SK-N-SH treated with all-trans-retinoic acid at 6 μM for 48 hours (cell line): ENCODE measurements around the gene ARTN.

Experiments
- ATAC-seq: fragments of 200-7000 bp; cut with Tn5 transposase; 3 replicates; pipeline ENCODE4 v1.9.1; 2020; ENCODE audit warnings: mild to moderate bottlenecking, moderate library complexity
- ARNTL ChIP-seq: fragments of 450-650 bp; formaldehyde crosslinking; IDR thresholded peaks from 2 replicates; pipeline ENCODE4 v1.5.0; 2020; ENCODE audit warnings: low read depth, mild to moderate bottlenecking, moderate library complexity, borderline replicate concordance
- BACH2 ChIP-seq: fragments of 250-450 bp; sonication (Bioruptor Pico); IDR thresholded peaks from 2 replicates; pipeline ENCODE4 v1.9.0; 2021; ENCODE audit warnings: mild to moderate bottlenecking, borderline replicate concordance
- CSDC2 ChIP-seq: fragments of 250-450 bp; sonication (Bioruptor Pico); IDR thresholded peaks from 2 replicates; pipeline ENCODE4 v1.5.0; 2020; ENCODE audit warnings: mild to moderate bottlenecking, moderate library complexity
- ESRRG ChIP-seq: fragments of 250-450 bp; sonication (Bioruptor Pico); IDR thresholded peaks from 2 replicates; pipeline ENCODE4 v1.6.1; 2021; ENCODE audit warnings: mild to moderate bottlenecking
- ISL1 ChIP-seq: fragments of 250-450 bp; sonication (Bioruptor Pico); IDR thresholded peaks from 2 replicates; pipeline ENCODE4 v2.1.2; 2022; ENCODE audit warnings: mild to moderate bottlenecking, moderate library complexity
- OSR1 ChIP-seq: fragments of 250-450 bp; sonication (Bioruptor Pico); IDR thresholded peaks from 2 replicates; pipeline ENCODE4 v1.8.0; 2022; ENCODE audit warnings: moderate library complexity, mild to moderate bottlenecking, inconsistent platforms
- PPARA ChIP-seq: fragments of 250-450 bp; sonication (Bioruptor Pico); IDR thresholded peaks from 2 replicates; pipeline ENCODE4 v1.5.0; 2020; ENCODE audit warnings: mild to moderate bottlenecking, borderline replicate concordance
- RARB ChIP-seq: fragments of 250-450 bp; sonication (Bioruptor Pico); IDR thresholded peaks from 2 replicates; pipeline ENCODE4 v1.8.0; 2021; ENCODE audit warnings: mild to moderate bottlenecking, moderate library complexity
- SNAI2 ChIP-seq: fragments of 250-450 bp; sonication (Bioruptor Pico); IDR thresholded peaks from 2 replicates; pipeline ENCODE4 v1.5.0; 2020; ENCODE audit warnings: mild to moderate bottlenecking, moderate library complexity
- TCF4 ChIP-seq: fragments of 250-450 bp; sonication (Bioruptor Pico); IDR thresholded peaks from 2 replicates; pipeline ENCODE4 v1.8.0; 2021; ENCODE audit warnings: mild to moderate bottlenecking, moderate library complexity, borderline replicate concordance
- TOX ChIP-seq: fragments of 250-450 bp; sonication (Bioruptor Pico); IDR thresholded peaks from 2 replicates; pipeline ENCODE4 v1.8.0; 2021; ENCODE audit warnings: mild to moderate bottlenecking, moderate library complexity, borderline replicate concordance
- ZC3H10 ChIP-seq: fragments of 250-450 bp; sonication (Bioruptor Pico); IDR thresholded peaks from 2 replicates; pipeline ENCODE4 v1.5.1; 2021; ENCODE audit warnings: mild to moderate bottlenecking, moderate library complexity
- ZFP3 ChIP-seq: fragments of 250-450 bp; sonication (Bioruptor Pico); IDR thresholded peaks from 2 replicates; pipeline ENCODE4 v1.5.0; 2020; ENCODE audit warnings: mild to moderate bottlenecking, moderate library complexity
- ZNF565 ChIP-seq: fragments of 450-650 bp; formaldehyde crosslinking; conservative IDR thresholded peaks from 2 replicates; pipeline ENCODE4 v1.5.0; 2020; ENCODE audit warnings: low read depth, mild to moderate bottlenecking, moderate library complexity
- ZNF8 ChIP-seq: fragments of 450-650 bp; formaldehyde crosslinking; IDR thresholded peaks from 2 replicates; pipeline ENCODE4 v1.5.0; 2020; ENCODE audit warnings: mild to moderate bottlenecking, moderate library complexity
- TF ChIP-seq, protein P1 (sequence below): fragments of 250-450 bp; sonication (Bioruptor Pico); IDR thresholded peaks from 2 replicates; pipeline ENCODE4 v1.5.1; 2021; ENCODE audit warnings: mild to moderate bottlenecking, moderate library complexity
- TF ChIP-seq, protein P2 (sequence below): fragments of 250-450 bp; sonication (Bioruptor Pico); IDR thresholded peaks from 2 replicates; pipeline ENCODE4 v1.5.1; 2020; ENCODE audit warnings: low read depth, mild to moderate bottlenecking, moderate library complexity
- TF ChIP-seq, protein P3 (sequence below): fragments of 250-450 bp; sonication (Bioruptor Pico); IDR thresholded peaks from 2 replicates; pipeline ENCODE4 v1.8.0; 2021; ENCODE audit warnings: low read depth, mild to moderate bottlenecking, moderate library complexity, borderline replicate concordance
- TF ChIP-seq, protein P4 (sequence below): fragments of 250-450 bp; sonication (Bioruptor Pico); IDR thresholded peaks from 2 replicates; pipeline ENCODE4 v1.8.0; 2020; ENCODE audit warnings: mild to moderate bottlenecking, moderate library complexity, borderline replicate concordance
- TF ChIP-seq, protein P5 (sequence below): fragments of 250-450 bp; sonication (Bioruptor Pico); IDR thresholded peaks from 2 replicates; pipeline ENCODE4 v1.5.0; 2020; ENCODE audit warnings: mild to moderate bottlenecking, moderate library complexity

The ARTN gene

DNA sequence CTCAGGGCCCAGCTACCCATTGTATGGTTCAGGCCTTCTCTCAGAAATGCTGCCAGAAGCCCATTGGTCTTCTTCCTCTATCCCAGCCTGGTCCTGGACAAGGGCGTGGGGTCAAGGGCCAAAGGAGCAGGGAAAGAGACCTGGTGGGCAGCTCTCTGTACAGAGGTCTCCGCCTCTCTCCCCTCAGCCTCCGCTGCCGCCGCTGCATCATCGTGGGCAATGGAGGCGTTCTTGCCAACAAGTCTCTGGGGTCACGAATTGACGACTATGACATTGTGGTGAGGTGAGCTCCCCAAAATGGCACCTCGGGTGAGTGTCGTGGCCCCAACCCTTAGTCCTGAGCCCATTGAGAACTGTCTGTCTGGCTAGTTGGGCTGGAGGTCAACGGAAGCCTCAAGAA lies 34.6 kb upstream of the ARTN start (continued):
- TF ChIP-seq, protein P1, sequence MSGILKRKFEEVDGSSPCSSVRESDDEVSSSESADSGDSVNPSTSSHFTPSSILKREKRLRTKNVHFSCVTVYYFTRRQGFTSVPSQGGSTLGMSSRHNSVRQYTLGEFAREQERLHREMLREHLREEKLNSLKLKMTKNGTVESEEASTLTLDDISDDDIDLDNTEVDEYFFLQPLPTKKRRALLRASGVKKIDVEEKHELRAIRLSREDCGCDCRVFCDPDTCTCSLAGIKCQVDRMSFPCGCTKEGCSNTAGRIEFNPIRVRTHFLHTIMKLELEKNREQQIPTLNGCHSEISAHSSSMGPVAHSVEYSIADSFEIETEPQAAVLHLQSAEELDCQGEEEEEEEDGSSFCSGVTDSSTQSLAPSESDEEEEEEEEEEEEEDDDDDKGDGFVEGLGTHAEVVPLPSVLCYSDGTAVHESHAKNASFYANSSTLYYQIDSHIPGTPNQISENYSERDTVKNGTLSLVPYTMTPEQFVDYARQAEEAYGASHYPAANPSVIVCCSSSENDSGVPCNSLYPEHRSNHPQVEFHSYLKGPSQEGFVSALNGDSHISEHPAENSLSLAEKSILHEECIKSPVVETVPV (CRISPR knock-in tag) = no peak
- TF ChIP-seq ZNF565 (CRISPR knock-in tag) = no peak

DNA sequence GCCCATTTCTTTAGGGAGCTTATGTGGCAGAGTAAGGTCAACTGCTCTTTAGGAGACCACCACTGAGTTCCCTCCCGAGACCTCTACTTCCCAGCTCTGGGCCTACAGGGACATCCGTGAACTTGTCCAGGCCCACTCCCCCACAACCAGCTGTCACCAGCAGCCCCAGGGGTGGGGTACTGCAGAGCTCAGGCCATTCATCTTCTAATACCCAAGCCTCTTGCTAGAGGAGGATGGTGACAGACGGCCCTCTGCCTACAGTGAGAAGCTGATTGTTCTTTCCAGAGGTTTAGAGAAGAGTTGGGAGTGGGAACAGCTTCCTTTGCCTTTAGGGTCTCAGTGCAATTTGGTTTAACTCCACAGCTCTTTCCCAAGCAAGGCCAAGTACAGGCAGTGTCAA lies 33.2 kb upstream of the ARTN start:
- no peak for TF ChIP-seq PPARA (CRISPR knock-in tag)
- TF ChIP-seq ZC3H10 = no peak
- TF ChIP-seq, protein P2, sequence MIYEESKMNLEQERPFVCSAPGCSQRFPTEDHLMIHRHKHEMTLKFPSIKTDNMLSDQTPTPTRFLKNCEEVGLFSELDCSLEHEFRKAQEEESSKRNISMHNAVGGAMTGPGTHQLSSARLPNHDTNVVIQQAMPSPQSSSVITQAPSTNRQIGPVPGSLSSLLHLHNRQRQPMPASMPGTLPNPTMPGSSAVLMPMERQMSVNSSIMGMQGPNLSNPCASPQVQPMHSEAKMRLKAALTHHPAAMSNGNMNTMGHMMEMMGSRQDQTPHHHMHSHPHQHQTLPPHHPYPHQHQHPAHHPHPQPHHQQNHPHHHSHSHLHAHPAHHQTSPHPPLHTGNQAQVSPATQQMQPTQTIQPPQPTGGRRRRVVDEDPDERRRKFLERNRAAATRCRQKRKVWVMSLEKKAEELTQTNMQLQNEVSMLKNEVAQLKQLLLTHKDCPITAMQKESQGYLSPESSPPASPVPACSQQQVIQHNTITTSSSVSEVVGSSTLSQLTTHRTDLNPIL = no peak
- no peak for TF ChIP-seq RARB (CRISPR knock-in tag)
- TF ChIP-seq, protein P1 (CRISPR knock-in tag) = no peak
- no peak for TF ChIP-seq TOX (CRISPR knock-in tag)
- TF ChIP-seq ARNTL (CRISPR knock-in tag) = no peak
- TF ChIP-seq, protein P3, sequence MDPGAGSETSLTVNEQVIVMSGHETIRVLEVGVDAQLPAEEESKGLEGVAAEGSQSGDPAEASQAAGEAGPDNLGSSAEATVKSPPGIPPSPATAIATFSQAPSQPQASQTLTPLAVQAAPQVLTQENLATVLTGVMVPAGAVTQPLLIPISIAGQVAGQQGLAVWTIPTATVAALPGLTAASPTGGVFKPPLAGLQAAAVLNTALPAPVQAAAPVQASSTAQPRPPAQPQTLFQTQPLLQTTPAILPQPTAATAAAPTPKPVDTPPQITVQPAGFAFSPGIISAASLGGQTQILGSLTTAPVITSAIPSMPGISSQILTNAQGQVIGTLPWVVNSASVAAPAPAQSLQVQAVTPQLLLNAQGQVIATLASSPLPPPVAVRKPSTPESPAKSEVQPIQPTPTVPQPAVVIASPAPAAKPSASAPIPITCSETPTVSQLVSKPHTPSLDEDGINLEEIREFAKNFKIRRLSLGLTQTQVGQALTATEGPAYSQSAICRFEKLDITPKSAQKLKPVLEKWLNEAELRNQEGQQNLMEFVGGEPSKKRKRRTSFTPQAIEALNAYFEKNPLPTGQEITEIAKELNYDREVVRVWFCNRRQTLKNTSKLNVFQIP (CRISPR knock-in tag) = no peak
- TF ChIP-seq CSDC2 (CRISPR knock-in tag) = no peak
- TF ChIP-seq, protein P4, sequence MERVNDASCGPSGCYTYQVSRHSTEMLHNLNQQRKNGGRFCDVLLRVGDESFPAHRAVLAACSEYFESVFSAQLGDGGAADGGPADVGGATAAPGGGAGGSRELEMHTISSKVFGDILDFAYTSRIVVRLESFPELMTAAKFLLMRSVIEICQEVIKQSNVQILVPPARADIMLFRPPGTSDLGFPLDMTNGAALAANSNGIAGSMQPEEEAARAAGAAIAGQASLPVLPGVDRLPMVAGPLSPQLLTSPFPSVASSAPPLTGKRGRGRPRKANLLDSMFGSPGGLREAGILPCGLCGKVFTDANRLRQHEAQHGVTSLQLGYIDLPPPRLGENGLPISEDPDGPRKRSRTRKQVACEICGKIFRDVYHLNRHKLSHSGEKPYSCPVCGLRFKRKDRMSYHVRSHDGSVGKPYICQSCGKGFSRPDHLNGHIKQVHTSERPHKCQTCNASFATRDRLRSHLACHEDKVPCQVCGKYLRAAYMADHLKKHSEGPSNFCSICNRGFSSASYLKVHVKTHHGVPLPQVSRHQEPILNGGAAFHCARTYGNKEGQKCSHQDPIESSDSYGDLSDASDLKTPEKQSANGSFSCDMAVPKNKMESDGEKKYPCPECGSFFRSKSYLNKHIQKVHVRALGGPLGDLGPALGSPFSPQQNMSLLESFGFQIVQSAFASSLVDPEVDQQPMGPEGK = no peak
- TF ChIP-seq OSR1 (CRISPR knock-in tag) = no peak
- no peak for TF ChIP-seq ISL1
- TF ChIP-seq ZNF8 (CRISPR knock-in tag) = no peak
- TF ChIP-seq ZNF565 (CRISPR knock-in tag) = no peak
- TF ChIP-seq SNAI2 (CRISPR knock-in tag) = no peak
- no peak for TF ChIP-seq ESRRG (CRISPR knock-in tag)
- TF ChIP-seq, protein P5, sequence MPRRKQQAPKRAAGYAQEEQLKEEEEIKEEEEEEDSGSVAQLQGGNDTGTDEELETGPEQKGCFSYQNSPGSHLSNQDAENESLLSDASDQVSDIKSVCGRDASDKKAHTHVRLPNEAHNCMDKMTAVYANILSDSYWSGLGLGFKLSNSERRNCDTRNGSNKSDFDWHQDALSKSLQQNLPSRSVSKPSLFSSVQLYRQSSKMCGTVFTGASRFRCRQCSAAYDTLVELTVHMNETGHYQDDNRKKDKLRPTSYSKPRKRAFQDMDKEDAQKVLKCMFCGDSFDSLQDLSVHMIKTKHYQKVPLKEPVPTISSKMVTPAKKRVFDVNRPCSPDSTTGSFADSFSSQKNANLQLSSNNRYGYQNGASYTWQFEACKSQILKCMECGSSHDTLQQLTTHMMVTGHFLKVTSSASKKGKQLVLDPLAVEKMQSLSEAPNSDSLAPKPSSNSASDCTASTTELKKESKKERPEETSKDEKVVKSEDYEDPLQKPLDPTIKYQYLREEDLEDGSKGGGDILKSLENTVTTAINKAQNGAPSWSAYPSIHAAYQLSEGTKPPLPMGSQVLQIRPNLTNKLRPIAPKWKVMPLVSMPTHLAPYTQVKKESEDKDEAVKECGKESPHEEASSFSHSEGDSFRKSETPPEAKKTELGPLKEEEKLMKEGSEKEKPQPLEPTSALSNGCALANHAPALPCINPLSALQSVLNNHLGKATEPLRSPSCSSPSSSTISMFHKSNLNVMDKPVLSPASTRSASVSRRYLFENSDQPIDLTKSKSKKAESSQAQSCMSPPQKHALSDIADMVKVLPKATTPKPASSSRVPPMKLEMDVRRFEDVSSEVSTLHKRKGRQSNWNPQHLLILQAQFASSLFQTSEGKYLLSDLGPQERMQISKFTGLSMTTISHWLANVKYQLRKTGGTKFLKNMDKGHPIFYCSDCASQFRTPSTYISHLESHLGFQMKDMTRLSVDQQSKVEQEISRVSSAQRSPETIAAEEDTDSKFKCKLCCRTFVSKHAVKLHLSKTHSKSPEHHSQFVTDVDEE (CRISPR knock-in tag) = no peak
- TF ChIP-seq BACH2 (CRISPR knock-in tag) = no peak
- TF ChIP-seq TCF4 = no peak
- TF ChIP-seq ZFP3 (CRISPR knock-in tag) = no peak
- TF ChIP-seq, all 23 proteins: peak for 0
- ATAC-seq = no peak
